GM03348 (cell line): Measurements from ENCODE around the gene ARHGEF17.

Source experiments
- DNase-seq: peaks from one replicate; pipeline ENCODE4 v3.0.0; 2012; ENCODE audit warnings: low spot score

Gene ARHGEF17

GRCh38 chr11:73380331-73380730, 72.3 kb downstream of the ARHGEF17 start:
- DNase-seq = no peak

- no peak for DNase-seq
These were observed 72.9 kb downstream of the ARHGEF17 start for GRCh38 chr11:73380897-73381410.

- DNase-seq = no peak
These were observed 73.5 kb downstream of the ARHGEF17 start for GRCh38 chr11:73381589-73381988.

GRCh38 chr11:73382183-73382582, 74.1 kb downstream of the ARHGEF17 start:
- no peak for DNase-seq

- DNase-seq = no peak
These were observed 74.7 kb downstream of the ARHGEF17 start for GRCh38 chr11:73382747-73383146.

- no peak for DNase-seq
These were observed 75.4 kb downstream of the ARHGEF17 start for GRCh38 chr11:73383249-73384124.

GRCh38 chr11:73384125-73384441, 76.0 kb downstream of the ARHGEF17 start:
- no peak for DNase-seq

GRCh38 chr11:73384531-73384871, 76.4 kb downstream of the ARHGEF17 start:
- DNase-seq = no peak

GRCh38 chr11:73384872-73385689, 77.0 kb downstream of the ARHGEF17 start:
- no peak for DNase-seq

GRCh38 chr11:73386016-73386415, 77.9 kb downstream of the ARHGEF17 start:
- DNase-seq = no peak

- DNase-seq = no peak
These were observed 78.5 kb downstream of the ARHGEF17 start for GRCh38 chr11:73386546-73386945.

- no peak for DNase-seq
These were observed 79.7 kb downstream of the ARHGEF17 start for GRCh38 chr11:73387594-73388264.

- DNase-seq = no peak
These were observed 80.4 kb downstream of the ARHGEF17 start for GRCh38 chr11:73388265-73389133.

- DNase-seq = no peak
These were observed 81.1 kb downstream of the ARHGEF17 start for GRCh38 chr11:73389134-73389525.

GRCh38 chr11:73389916-73390315, 81.8 kb downstream of the ARHGEF17 start:
- DNase-seq = no peak

- no peak for DNase-seq
These were observed 82.8 kb downstream of the ARHGEF17 start for GRCh38 chr11:73390601-73391565.

- no peak for DNase-seq
These were observed 83.6 kb downstream of the ARHGEF17 start for GRCh38 chr11:73391665-73392064.

- DNase-seq = no peak
These were observed 84.3 kb downstream of the ARHGEF17 start for GRCh38 chr11:73392108-73393010.

GRCh38 chr11:73393011-73393380, 84.9 kb downstream of the ARHGEF17 start:
- no peak for DNase-seq
